Kidney tubule cell (primary cell): ENCODE measurements around the gene DNAJB4.
"Not testable (repeated sequence)": the region's sequence is repeated elsewhere in the genome, so short reads cannot be mapped to it uniquely, and the experiment has no call there.

ENCODE experiments used
- DNase-seq: peaks from one replicate; pipeline ENCODE4 v3.0.0-alpha.2; 2018; ENCODE audit warnings: low spot score

Gene DNAJB4

GRCh38 chr1:77991638-77992037, 13.1 kb upstream of the DNAJB4 start:
- peak; percentile 49 for DNase-seq

DNA sequence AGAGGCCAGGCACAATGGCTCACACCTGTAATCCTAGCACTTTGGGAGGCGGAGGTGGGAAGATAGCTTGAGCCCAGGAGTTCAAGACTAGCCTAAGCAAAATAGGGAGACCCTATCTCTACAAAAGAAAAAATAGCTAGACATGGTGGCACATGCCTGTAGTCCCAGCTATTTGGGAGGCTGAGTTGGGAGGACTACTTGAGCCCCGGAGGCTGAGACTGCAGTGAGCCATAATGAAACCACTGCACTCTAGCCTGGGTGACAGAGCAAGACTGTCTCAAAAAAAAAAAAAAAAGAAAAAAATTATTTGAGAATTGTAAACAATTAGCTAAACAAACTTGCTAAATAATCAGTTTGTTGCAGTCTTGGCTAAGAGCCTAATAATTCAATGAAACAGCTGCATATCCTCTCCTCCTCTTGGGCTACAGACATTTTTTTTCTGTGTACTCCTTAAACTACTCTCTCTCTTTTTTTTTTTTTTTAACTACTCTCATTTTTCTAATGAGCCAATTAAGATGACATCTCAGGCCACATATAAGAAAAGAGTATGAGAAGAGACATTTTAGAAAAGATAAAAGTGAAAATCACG, 10.5 kb upstream of the DNAJB4 start:
- DNase-seq = no peak

GRCh38 chr1:77996734-77997133, 8.0 kb upstream of the DNAJB4 start:
- no peak for DNase-seq

GRCh38 chr1:78000536-78000935, 4.2 kb upstream of the DNAJB4 start:
- not testable (repeated sequence) for DNase-seq

DNA sequence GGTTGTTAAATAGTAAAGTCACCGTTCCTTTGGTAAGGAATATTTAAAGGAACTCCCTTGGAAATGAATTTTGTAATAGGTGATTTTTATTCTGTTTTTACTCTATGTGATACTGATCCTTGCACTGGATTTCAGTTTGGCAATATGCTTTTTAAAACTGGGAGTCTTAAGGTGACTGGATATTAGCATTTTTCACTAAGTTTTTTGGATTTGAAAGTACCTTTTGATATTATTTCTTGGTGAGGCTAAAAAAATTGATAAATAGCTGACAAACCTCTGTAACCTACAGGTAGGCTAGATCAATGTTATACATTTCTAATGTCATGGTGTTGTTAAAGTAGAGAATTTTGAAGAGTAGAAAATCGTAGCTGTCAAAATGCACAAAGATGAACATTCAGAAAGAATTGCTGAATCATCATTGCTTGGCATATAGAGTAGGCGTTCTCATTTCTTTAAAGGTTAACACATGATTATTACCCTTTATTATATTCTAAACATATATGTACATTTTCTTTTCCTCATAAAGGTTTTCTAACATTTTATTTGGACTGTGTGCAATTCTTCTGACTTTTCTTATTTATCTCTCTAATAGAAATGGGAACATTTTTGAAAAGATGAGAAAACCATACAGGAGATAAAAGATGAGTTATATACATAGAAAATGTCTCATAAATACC, 1.5 kb upstream of the DNAJB4 start:
- DNase-seq = no peak

- peak; percentile 92 for DNase-seq
Observed at GRCh38 chr1:78003882-78004718, 639 bp upstream of the DNAJB4 start.

- DNase-seq = no peak
Observed at GRCh38 chr1:78005448-78005722, 646 bp downstream of the DNAJB4 start.

DNA sequence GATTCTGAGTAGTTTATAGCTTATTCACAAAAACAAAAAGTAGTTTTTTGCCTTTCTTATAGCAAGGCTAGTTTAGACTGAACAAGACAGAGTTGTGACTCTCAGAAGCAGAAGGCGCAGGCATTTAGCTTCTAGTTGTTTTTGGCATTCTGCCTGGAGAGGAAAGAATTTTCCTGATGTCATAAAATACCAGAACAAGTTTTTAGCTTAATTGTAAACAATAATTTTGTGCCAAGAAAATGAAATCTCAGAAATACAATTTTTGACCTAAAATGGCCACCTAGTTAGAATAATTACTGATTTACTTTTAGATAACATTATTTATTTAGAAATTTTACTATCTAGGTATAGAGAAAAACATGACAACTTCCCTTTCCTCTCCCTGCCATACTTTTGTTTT, 1.0 kb downstream of the DNAJB4 start:
- peak; percentile 80 for DNase-seq

DNA sequence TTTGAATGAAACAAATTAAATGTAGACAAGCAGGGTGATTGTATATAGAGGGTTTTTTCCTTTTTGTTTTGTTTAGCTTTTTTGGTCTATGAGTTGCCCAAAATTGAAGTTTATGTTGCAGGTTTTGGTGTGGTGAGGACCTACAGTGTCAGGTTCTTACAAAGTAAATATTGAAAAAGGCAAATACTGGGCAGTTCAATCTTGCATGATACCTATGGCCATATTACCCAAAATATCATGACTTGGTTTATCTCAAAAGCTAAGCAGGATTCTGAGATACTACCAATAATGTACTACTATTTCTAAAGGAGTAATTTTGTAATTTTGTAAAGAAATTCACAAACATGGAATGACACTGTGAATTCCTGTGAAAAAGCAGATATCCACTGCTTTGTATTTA, 1.8 kb downstream of the DNAJB4 start:
- DNase-seq = no peak

DNA sequence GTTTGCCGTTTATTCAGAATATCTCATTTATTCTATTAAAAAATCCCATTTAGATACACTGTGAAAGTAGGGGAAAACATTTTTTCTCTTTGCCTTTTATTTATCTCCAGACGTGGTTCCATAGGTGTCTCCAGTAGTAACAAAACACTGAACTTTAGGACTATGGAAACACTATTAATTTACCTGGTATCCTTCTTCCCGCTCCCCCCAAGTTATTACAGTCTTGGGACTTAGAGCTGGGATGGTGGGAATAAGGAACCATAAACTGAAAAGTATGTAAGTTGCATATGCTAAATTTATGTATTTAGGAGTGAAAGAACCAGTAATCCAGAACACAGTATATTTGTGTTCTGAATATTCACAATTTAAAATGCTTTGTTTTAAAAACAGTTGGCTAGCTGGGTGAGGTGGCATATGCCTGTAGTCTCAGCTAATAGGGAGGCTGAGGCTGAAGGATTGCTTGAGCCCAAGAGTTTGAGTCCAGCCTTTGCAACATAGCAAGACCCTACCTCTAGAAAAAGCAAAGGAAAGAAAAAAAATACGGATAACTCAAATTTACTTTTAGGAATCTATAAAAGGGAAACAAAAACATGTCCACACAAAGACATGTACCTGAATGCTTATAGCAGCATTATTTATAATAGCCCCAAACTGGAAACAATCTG, 3.1 kb downstream of the DNAJB4 start:
- DNase-seq = no peak

DNA sequence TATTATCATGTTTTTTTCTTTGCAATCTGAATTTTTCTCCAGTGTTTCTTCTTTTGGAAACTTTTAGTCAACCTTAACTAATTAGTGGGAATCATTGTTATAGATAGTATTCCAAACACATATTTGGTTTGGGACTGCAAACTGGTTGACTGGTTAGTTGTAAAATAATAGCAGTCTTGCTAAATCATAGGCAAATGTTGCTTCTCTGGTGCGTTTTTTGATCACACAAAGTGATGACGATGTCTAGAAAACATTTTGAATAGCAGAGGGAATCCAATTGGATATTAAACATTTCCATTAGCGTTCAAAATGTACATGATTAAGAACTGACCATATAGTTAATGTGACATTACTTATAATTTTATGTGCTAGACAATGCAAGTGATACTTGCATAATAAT, 4.5 kb downstream of the DNAJB4 start:
- DNase-seq = no peak

DNA sequence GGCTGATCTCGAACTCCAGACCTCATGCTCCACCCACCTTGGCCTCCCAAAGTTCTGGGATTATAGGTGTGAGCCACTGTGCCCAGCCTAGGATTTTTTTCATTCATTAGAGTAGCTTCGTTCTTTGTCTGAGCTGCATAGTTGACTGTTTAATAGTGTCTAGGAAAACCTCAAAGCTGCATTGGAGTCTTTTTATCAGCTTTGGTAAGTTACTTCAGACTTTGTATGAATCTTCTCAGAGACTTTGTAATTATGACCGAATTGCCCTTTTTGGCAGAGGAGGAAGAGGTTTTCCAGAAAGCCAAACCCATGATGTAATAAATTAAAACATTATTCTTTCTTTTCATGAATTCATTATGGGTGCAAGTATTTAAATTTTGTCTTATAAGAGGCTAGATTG, 5.1 kb downstream of the DNAJB4 start:
- DNase-seq = no peak

DNA sequence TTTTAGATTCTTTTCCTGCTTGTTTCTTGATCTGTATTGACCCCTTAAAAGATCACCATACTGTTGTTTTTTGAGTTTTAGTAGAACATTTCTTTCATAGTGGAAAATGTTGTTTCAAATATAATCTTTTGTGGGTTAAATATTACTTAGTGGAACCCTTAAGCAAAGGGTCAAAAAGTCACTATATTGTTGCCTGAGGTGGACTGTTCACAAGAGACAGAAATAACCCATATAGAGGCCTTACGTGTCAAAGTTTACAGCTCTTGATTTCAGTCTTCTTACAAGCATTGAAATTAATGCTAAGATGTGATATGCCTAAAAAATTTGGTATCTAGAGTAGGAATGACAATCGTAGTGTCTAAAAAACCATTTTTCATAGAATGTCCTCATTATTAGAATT, 6.3 kb downstream of the DNAJB4 start:
- no peak for DNase-seq

GRCh38 chr1:78015148-78015547, 10.4 kb downstream of the DNAJB4 start:
- DNase-seq = no peak

DNA sequence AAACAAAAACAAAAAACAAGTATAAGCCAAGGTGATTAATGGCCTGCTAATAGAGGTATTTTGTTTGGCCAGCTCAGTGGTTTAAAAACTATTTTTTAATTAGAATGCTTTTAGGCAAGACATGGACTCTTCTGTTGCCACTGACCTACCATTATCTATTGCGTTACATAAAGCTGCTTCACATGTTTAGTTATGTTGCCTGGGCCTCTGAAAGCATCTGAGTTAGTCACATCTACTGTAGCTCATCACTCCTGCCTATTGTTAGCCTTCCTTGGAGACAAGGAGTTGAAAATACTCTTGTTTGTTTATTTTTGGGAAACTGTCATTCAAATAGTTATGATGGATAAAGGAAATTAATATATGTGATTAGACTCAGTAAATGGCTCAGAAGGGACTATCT, 14.3 kb downstream of the DNAJB4 start:
- DNase-seq = no peak

GRCh38 chr1:78021134-78021533, 16.4 kb downstream of the DNAJB4 start:
- DNase-seq = not testable (repeated sequence)

DNA sequence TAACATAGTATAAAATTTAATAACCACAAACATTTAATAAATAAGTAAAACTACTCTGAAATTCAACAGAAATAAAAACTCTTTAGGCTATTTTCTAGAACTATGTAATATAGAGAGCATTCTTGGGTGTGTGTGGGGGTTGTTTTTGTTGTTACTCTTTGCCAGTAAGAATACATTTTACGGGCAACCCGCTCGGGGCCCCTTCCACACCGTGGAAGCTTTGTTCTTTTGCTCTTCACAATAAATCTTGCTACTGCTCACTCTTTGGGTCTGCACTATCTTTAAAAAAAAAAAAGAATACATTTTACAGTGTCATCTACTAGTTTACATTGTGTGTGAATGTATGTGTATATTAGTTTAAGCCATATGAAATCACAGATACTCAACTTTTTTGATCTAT, 25.1 kb downstream of the DNAJB4 start:
- DNase-seq = no peak

- no peak for DNase-seq
Observed at GRCh38 chr1:78032996-78033796, 28.5 kb downstream of the DNAJB4 start.

- no peak for DNase-seq
Observed at GRCh38 chr1:78033797-78034172, 29.0 kb downstream of the DNAJB4 start.

DNA sequence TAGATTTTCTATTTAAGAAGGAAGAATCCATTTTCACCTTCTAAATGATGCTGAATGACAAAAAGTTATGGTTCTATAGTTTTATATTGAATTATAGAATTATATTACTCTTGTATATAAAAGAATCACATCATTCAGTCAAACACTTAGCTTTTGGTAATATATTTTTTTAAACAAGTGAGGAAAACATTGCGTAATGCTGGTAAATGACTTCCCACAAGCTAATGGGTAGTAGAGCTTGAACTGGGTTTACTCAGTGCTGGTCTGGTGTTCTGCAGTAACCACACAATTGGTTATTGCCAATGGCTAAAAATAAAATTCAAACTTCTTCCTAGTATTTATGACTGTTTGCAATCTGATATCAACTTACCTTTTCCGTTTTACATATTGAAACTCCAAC, 30.4 kb downstream of the DNAJB4 start:
- no peak for DNase-seq

DNA sequence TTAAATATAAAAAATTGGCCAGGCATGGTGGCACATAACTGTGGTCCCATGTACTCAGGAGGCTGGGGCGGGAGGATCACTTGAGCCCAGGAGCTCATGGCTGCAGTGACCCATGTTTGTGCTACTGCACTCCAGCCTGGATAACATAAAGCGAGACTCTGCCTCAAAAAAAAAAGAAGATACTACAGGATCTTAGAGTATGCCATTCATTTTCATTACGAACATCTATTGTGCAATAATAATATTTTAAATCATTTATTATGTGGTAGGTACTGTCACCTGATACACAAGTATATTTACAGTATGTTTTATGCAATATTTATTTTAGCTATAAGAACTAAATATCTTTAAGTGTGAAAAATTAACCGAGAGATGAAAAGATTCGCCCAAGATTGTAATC, 31.7 kb downstream of the DNAJB4 start:
- DNase-seq = no peak

DNA sequence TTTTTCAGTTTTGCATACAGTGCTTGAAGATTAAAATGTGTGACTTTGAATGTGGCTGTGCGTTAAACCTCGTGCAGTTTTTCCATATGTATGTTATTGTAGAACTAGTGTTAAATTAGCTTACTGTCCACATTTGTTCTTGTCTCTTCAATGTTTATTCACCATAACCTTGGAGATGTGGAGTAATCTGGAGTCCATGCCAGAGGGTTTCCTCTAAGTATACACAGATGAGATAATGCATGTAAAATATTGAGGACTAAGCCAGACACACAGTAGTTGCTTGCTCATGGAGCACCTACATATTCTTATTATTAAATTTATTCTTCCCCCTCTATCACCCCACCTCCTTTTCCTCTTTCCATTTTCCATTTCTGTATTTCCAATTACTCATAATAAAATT, 33.3 kb downstream of the DNAJB4 start:
- DNase-seq = no peak
